Measurements from ENCODE around the gene ITGB2. TPM values are rescaled to one million over a fixed set of nuclear protein-coding genes. Genes with fewer than 3 reads are reported as not detected.

Gene ITGB2
- total RNA-seq, 1 donor from 2014 or later = 23.8 TPM

- no peak for ATAC-seq (ENCODE audit: poor library complexity)
- intact Hi-C loops (cut with DNase I) = no loop called here
- DNase-seq = peak; percentile 33
Observed at GRCh38 chr21:44849616-44850130, 71.0 kb downstream of the ITGB2 start.

- no peak for ATAC-seq (ENCODE audit: poor library complexity)
- intact Hi-C loops (cut with DNase I) = no loop called here
- peak; percentile 27 for DNase-seq
Observed at GRCh38 chr21:44848821-44849521, 71.7 kb downstream of the ITGB2 start.

- intact Hi-C loops (cut with DNase I) = no loop called here
- no peak for ATAC-seq (ENCODE audit: poor library complexity)
Observed at GRCh38 chr21:44847261-44848056, 73.2 kb downstream of the ITGB2 start.

GRCh38 chr21:44846485-44847260, 74.0 kb downstream of the ITGB2 start:
- DNase-seq (peak; percentile 72), ATAC-seq (ENCODE audit: poor library complexity) (peak; percentile 49)
- intact Hi-C loops (cut with DNase I) = no loop called here

More at GRCh38 chr21:44847261-44848056, 73.2 kb downstream of the ITGB2 start:
- DNase-seq = peak; percentile 40

- DNase-seq (no peak), ATAC-seq (ENCODE audit: poor library complexity) (no peak)
- intact Hi-C loops (cut with DNase I) = no loop called here
Observed at GRCh38 chr21:44846224-44846484, 74.5 kb downstream of the ITGB2 start.

GRCh38 chr21:44845418-44846223, 75.1 kb downstream of the ITGB2 start:
- DNase-seq = peak; percentile 87
- peak; percentile 71 for ATAC-seq (ENCODE audit: poor library complexity)
- intact Hi-C loops (cut with DNase I) = no loop called here

- intact Hi-C loops (cut with DNase I) = no loop called here
- ATAC-seq (ENCODE audit: poor library complexity) = no peak
Observed at GRCh38 chr21:44844256-44844655, 76.4 kb downstream of the ITGB2 start.

GRCh38 chr21:44842721-44843445, 77.8 kb downstream of the ITGB2 start:
- ATAC-seq (ENCODE audit: poor library complexity) (no peak), DNase-seq (peak; percentile 23)
- intact Hi-C loops (cut with DNase I) = no loop called here

More at GRCh38 chr21:44844256-44844655, 76.4 kb downstream of the ITGB2 start:
- peak; percentile 24 for DNase-seq

- DNase-seq (peak; percentile 6), ATAC-seq (ENCODE audit: poor library complexity) (no peak)
- intact Hi-C loops (cut with DNase I) = no loop called here
Observed at GRCh38 chr21:44842087-44842486, 78.6 kb downstream of the ITGB2 start.

GRCh38 chr21:44840771-44841170, 79.9 kb downstream of the ITGB2 start:
- ATAC-seq (ENCODE audit: poor library complexity) = no peak

GRCh38 chr21:44838951-44839350, 81.7 kb downstream of the ITGB2 start:
- no peak for DNase-seq
- ATAC-seq (ENCODE audit: poor library complexity) = no peak
- intact Hi-C loops (cut with DNase I) = no loop called here

More at GRCh38 chr21:44840771-44841170, 79.9 kb downstream of the ITGB2 start:
- DNase-seq = no peak
- intact Hi-C loops (cut with DNase I) = no loop called here

GRCh38 chr21:44838039-44838895, 82.4 kb downstream of the ITGB2 start:
- no peak for ATAC-seq (ENCODE audit: poor library complexity)
- DNase-seq = no peak
- intact Hi-C loops (cut with DNase I) = no loop called here

- no peak for ATAC-seq (ENCODE audit: poor library complexity)
- intact Hi-C loops (cut with DNase I) = no loop called here
- peak; percentile 27 for DNase-seq
Observed at GRCh38 chr21:44837537-44837936, 83.2 kb downstream of the ITGB2 start.

GRCh38 chr21:44836666-44837471, 83.8 kb downstream of the ITGB2 start:
- intact Hi-C loops (cut with DNase I) = no loop called here
- no peak for DNase-seq
- ATAC-seq (ENCODE audit: poor library complexity) = peak; percentile 70

- intact Hi-C loops (cut with DNase I) = no loop called here
- ATAC-seq (ENCODE audit: poor library complexity) (no peak), DNase-seq (no peak)
Observed at GRCh38 chr21:44836349-44836665, 84.4 kb downstream of the ITGB2 start.
